Mucosa of stomach (tissue), 1 donor: ENCODE data around the gene SAT1.
"Not testable (repeated sequence)": the region's sequence is repeated elsewhere in the genome, so short reads cannot be mapped to it uniquely, and the experiment has no call there.

ENCODE experiments used
- H3K27me3 ChIP-seq: one replicate; pipeline ENCODE4 v1.7.0; 2013; ENCODE audit warnings: mild to moderate bottlenecking, low read length; ENCODE audit not compliant: control insufficient read depth, insufficient read depth
- H3K36me3 ChIP-seq: one replicate; pipeline ENCODE4 v1.7.0; 2013; ENCODE audit warnings: low read length; ENCODE audit not compliant: control insufficient read depth, insufficient read depth
- H3K4me1 ChIP-seq: one replicate; pipeline ENCODE4 v1.7.0; 2013; ENCODE audit warnings: mild to moderate bottlenecking, low read length; ENCODE audit not compliant: control insufficient read depth, insufficient read depth
- H3K4me3 ChIP-seq: one replicate; pipeline ENCODE4 v1.7.0; 2013; ENCODE audit warnings: low read length
- H3K9ac ChIP-seq: one replicate; pipeline ENCODE4 v1.7.0; 2013; ENCODE audit warnings: mild to moderate bottlenecking, low read length, moderate library complexity
- H3K9me3 ChIP-seq: one replicate; pipeline ENCODE4 v1.7.0; 2013; ENCODE audit warnings: mild to moderate bottlenecking, low read length, moderate library complexity; ENCODE audit not compliant: control insufficient read depth
- donor health status: Pancreatic carcinoma.

SAT1 gene

DNA sequence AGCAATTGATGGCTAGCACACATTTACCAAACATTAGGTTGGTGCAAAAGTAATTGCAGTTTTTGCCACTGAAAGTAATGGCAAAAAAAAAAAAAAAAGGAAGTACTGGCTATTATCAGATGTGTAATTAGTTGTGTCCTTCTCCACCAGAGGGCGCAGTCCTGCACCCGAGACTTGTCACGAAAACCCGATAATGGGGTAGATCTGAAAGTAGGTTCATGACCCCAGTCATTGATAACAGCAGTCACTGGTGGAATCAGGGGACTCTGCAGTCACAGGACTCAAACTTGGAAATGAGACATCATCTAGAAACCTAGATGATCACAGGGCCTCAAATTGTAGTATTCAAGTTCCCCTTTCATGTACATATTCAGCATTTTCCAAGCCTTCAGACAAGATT, 26.8 kb upstream of the SAT1 start:
- Histone ChIP-seq H3K4me3 (no peak overlapping the region), H3K4me1 (no peaks in the 10 kb centered on the region), H3K9me3 (no peaks in the 10 kb centered on the region), H3K9ac (no peak overlapping the region), H3K36me3 (no peaks in the 10 kb centered on the region), H3K27me3 (no peaks in the 10 kb centered on the region)

GRCh38 chrX:23759821-23760220, 23.2 kb upstream of the SAT1 start:
- Histone ChIP-seq H3K4me3 (no peak overlapping the region), H3K9ac (no peak overlapping the region), H3K36me3 (no peaks in the 10 kb centered on the region), H3K27me3 (no peaks in the 10 kb centered on the region), H3K9me3 (no peaks in the 10 kb centered on the region), H3K4me1 (no peaks in the 10 kb centered on the region)

DNA sequence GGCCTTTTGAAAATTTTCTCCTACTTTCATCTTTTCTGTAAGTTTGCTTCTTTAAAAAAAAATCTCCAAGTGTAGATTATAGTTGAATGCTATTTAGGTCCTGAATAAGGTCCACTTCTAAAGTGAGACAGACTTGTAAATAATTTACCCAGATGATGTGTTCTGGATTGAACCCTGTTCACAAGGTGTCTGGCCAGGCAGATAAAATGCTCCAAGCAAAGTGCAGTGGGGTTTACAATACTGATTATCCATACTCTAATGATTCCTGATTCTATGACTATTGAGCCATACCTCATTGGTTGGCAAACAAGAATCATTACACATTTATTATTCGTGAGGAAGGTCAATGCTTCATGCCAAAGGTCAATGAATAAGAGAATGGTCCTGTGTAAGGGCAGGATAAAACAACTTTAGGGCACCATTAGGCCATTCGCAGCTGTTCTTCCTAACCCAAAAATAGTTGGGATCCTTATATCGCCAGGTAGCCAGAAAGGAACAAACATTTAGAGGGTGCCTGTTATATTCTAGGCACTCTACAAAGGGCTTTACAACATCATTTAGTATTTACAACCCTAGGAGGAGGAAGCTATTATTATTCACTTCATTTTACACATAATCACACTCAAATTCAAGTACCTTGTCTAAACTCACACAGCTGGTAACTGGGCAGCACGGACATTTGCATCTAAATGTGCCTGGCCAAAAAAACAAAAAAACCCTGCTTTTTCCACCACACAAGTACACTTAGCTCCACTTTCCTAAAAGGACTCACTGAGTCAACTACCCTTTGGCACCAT, 18.6 kb upstream of the SAT1 start:
- Histone ChIP-seq H3K27me3 (no peaks in the 10 kb centered on the region), H3K4me1 (no peaks in the 10 kb centered on the region), H3K9ac (no peak overlapping the region), H3K36me3 (no peaks in the 10 kb centered on the region), H3K9me3 (no peaks in the 10 kb centered on the region), H3K4me3 (no peak overlapping the region)

DNA sequence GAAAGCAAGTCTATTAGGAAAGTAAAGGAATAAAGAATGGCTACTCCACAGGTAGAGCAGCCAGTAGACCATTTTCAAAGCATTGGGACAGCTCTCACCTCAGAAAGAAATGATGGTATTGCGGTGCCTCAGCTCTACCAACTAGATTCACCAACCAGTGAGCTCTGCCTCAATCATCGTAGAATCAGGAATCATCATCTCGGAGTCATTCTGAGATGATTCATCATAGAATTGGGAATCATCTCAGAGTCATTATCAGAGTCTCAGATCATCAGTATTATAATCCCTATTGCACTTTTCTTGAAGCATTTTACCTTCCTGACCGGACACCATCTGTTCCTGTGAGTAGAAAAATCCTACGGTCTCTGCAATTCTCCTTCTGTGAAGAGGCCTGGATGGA, 17.5 kb upstream of the SAT1 start:
- no peaks in the 10 kb centered on the region for H3K27me3 ChIP-seq
- H3K4me1 ChIP-seq: no peaks in the 10 kb centered on the region
- H3K9ac ChIP-seq: no peak overlapping the region
- H3K4me3 ChIP-seq: no peak overlapping the region
- H3K36me3 ChIP-seq: no peaks in the 10 kb centered on the region
- H3K9me3 ChIP-seq: no peaks in the 10 kb centered on the region

- no peaks in the 10 kb centered on the region for H3K27me3 ChIP-seq
- H3K4me1 ChIP-seq: no peaks in the 10 kb centered on the region
- H3K4me3 ChIP-seq: no peak overlapping the region
- no peaks in the 10 kb centered on the region for H3K36me3 ChIP-seq
- H3K9me3 ChIP-seq: no peaks in the 10 kb centered on the region
- no peak overlapping the region for H3K9ac ChIP-seq
Measured at GRCh38 chrX:23765868-23766267, 17.1 kb upstream of the SAT1 start.

- Histone ChIP-seq H3K36me3 (no peaks in the 10 kb centered on the region), H3K9ac (no peak overlapping the region), H3K4me1 (no peaks in the 10 kb centered on the region), H3K27me3 (no peaks in the 10 kb centered on the region), H3K4me3 (no peak overlapping the region), H3K9me3 (no peaks in the 10 kb centered on the region)
Measured at GRCh38 chrX:23766650-23767551, 16.1 kb upstream of the SAT1 start.

- Histone ChIP-seq H3K9me3 (no peaks in the 10 kb centered on the region), H3K4me3 (no peak overlapping the region), H3K27me3 (no peaks in the 10 kb centered on the region), H3K36me3 (no peaks in the 10 kb centered on the region), H3K9ac (no peak overlapping the region), H3K4me1 (peaks cover 5% of the 10 kb centered on the region)
Measured at GRCh38 chrX:23770142-23770541, 12.8 kb upstream of the SAT1 start.

GRCh38 chrX:23771086-23771485, 11.9 kb upstream of the SAT1 start:
- H3K4me3 ChIP-seq, H3K9ac ChIP-seq, H3K27me3 ChIP-seq, H3K36me3 ChIP-seq, H3K9me3 ChIP-seq, H3K4me1 ChIP-seq: not testable (repeated sequence)

DNA sequence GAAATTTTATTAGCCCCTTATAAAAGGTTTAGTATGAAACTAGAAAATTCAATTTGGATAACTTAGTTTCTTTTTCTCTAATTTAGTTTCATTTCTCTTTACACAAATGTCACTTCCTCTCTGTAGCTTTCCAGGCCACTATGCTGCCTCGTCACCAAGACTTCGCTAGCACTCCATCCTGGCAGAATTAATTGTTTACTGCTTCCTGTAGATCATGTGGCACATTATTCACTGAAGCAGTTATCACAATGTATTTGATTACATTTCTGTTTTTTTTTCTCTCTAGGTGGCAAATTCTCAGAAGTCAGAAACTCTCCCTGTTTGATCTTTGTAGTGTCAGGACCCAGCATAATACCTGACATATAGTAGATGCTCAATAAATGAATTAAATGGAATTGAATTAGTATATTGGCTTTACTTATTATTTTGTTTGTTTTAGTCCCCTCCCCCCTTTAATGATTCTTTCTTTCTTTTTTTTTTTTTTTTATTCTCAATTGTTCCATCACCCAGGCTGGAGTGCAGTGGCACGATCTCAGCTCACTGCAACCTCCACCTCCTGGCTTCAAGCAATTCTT, 9.3 kb upstream of the SAT1 start:
- Histone ChIP-seq H3K4me3 (no peak overlapping the region), H3K36me3 (no peaks in the 10 kb centered on the region), H3K27me3 (no peaks in the 10 kb centered on the region), H3K9ac (no peak overlapping the region), H3K4me1 (peaks cover 5% of the 10 kb centered on the region), H3K9me3 (no peaks in the 10 kb centered on the region)

DNA sequence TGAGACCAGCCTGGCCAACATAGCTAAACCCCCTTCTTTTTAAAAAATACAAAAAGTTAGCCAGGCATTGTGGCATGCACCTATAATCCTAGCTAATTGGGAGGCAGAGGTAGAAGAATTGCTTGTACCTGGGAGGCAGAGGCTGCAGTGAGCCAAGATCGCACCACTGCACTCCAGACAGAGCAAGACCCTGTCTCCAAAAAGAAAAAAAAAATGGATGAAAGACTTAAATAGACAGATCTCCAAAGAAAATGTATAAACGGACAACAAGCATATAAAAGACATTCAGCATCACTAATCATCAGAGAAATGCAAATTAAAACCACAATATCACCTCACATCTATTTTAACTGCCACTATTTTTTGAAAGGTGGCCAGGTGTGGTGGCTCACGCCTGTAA, 6.6 kb upstream of the SAT1 start:
- Histone ChIP-seq H3K4me1 (peaks cover 5% of the 10 kb centered on the region), H3K9ac (no peak overlapping the region), H3K4me3 (no peak overlapping the region), H3K9me3 (no peaks in the 10 kb centered on the region), H3K36me3 (no peaks in the 10 kb centered on the region), H3K27me3 (no peaks in the 10 kb centered on the region)

- H3K36me3 ChIP-seq: no peaks in the 10 kb centered on the region
- H3K9me3 ChIP-seq: no peaks in the 10 kb centered on the region
- H3K4me1 ChIP-seq: no peaks in the 10 kb centered on the region
- no peaks in the 10 kb centered on the region for H3K27me3 ChIP-seq
- no peak overlapping the region for H3K4me3 ChIP-seq
- H3K9ac ChIP-seq: no peak overlapping the region
Measured at GRCh38 chrX:23779025-23779424, 3.9 kb upstream of the SAT1 start.

DNA sequence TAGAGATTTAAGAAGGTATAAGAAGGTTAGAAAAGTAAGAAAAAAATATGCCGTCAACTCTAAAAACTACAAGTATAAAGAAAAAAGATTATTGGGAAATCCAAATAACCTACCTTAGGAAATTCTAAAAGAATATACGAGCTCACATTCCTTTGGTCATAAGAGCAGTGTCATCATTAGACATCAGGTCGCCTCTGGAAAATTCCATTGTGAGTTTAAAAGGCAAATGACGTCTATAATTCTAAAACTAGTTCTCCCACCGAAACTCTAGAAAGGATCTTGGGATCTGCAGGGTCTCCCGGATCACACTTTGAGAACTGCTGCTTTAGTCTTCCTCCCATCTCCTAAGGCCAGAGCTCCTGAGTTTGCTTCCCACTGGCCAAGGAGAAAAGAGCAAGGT, 518 bp upstream of the SAT1 start:
- Histone ChIP-seq H3K4me3 (no peak overlapping the region), H3K36me3 (no peaks in the 10 kb centered on the region), H3K4me1 (no peaks in the 10 kb centered on the region), H3K9me3 (no peaks in the 10 kb centered on the region), H3K9ac (peak overlapping the region; percentile 73), H3K27me3 (no peaks in the 10 kb centered on the region)
